A673 (cell line): ENCODE results near the gene ZNF664. TPM values are rescaled to one million over a fixed set of nuclear protein-coding genes. Genes with fewer than 3 reads are reported as not detected.

ENCODE experiments used
- BruUV-seq: library from RNA; stranded (reverse); fragments of 400-500 nt; replicated peaks from 2 replicates; lab custom pipeline; 2021; lab: Mats Ljungman, UMichigan
- CTCF ChIA-PET: fragments of 300-600 bp; sonication (Branson Sonifier 250); formaldehyde crosslinking; loops from one replicate; lab custom pipeline; 2022; ENCODE audit warnings: antibody characterized with exemption; lab: Charles Lee
- POLR2A ChIA-PET: fragments of 300-600 bp; sonication (Branson Sonifier 250); formaldehyde crosslinking; loops from one replicate; lab custom pipeline; 2022; ENCODE audit warnings: antibody characterized with exemption; ENCODE audit not compliant: low non-redundant PET; lab: Charles Lee
- DNase-seq: peaks from one replicate; pipeline ENCODE4 v3.0.0-alpha.2; 2015; ENCODE audit warnings: low spot score
- H3K27ac ChIP-seq: fragments of 200-600 bp; sonication (generic); 2 replicates; pipeline ENCODE4 v1.5.1; 2016; ENCODE audit warnings: mixed run types, low read depth, mild to moderate bottlenecking, mixed read lengths, antibody characterized with exemption, low read length; ENCODE audit not compliant: poor library complexity, severe bottlenecking
- H3K27me3 ChIP-seq: fragments of 200-600 bp; sonication (generic); replicated peaks from 2 replicates; pipeline ENCODE4 v1.6.1; 2017; ENCODE audit warnings: mixed run types, low read depth, mild to moderate bottlenecking, mixed read lengths, antibody characterized with exemption, low read length; ENCODE audit not compliant: insufficient read depth, poor library complexity
- H3K36me3 ChIP-seq: fragments of 200-600 bp; sonication (generic); 2 replicates; pipeline ENCODE4 v1.6.1; 2016; ENCODE audit warnings: mixed run types, mild to moderate bottlenecking, mixed read lengths, antibody characterized with exemption, low read length; ENCODE audit not compliant: insufficient read depth, poor library complexity, severe bottlenecking
- H3K4me1 ChIP-seq: fragments of 200-600 bp; sonication (generic); 2 replicates; pipeline ENCODE4 v1.6.1; 2017; ENCODE audit warnings: mixed run types, mild to moderate bottlenecking, mixed read lengths, antibody characterized with exemption, low read length; ENCODE audit not compliant: insufficient read depth, poor library complexity, severe bottlenecking
- H3K4me3 ChIP-seq: fragments of 200-600 bp; sonication (generic); 2 replicates; pipeline ENCODE4 v1.5.1; 2016; ENCODE audit warnings: low read depth, mixed run types, mild to moderate bottlenecking, mixed read lengths, low read length; ENCODE audit not compliant: poor library complexity, severe bottlenecking
- H3K9me3 ChIP-seq: fragments of 200-600 bp; sonication (generic); 2 replicates; pipeline ENCODE4 v1.6.1; 2016; ENCODE audit warnings: mixed run types, low read depth, mild to moderate bottlenecking, mixed read lengths, antibody characterized with exemption, low read length; ENCODE audit not compliant: poor library complexity, severe bottlenecking
- EZH2 ChIP-seq: fragments of 200-600 bp; sonication (generic); IDR thresholded peaks from 2 replicates; pipeline ENCODE4 v1.6.1; 2017; ENCODE audit warnings: borderline replicate concordance, low read depth, mild to moderate bottlenecking, mixed read lengths, antibody characterized with exemption, low read length; ENCODE audit not compliant: poor library complexity, severe bottlenecking
- intact Hi-C: fragments of 100-400 bp; cut with micrococcal nuclease; formaldehyde crosslinking; loops from one replicate; pipeline ENCODE4 v1.10.0; 2022; ENCODE audit not compliant: unreplicated experiment
- total RNA-seq: library from RNA; stranded (reverse); gene quantifications from 2 replicates; pipeline ENCODE4 v1.2.3, GENCODE V29; 2021
- TF ChIP-seq, protein P1 (sequence below): fragments of 300-800, 200-600 bp; sonication (generic); conservative IDR thresholded peaks from 2 replicates; pipeline ENCODE4 v1.5.1; 2017; ENCODE audit warnings: low read depth, mild to moderate bottlenecking, antibody characterized with exemption, low read length, moderate library complexity, mixed read lengths

Gene ZNF664
- total RNA-seq, 1 experiment from 2014 or later = 135 TPM

DNA sequence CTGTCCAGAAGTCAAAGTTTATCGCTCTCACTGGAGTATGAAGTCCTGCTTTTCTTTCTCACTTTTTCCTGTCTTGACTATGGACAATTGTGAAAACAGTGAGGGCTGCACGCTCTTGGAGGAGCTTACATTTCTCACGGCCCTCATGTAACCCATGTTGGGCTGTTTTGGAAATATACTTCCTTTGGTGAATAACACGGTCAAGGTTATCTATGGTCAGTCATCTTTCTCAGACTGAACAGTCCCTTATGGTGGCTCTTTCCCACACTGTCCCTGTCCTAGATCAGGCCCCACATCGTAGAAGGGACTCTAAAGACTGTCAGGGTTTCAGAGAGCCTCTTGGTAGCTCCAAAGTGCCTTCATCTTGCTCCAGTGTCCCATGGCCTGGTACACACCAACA lies 7.6 kb upstream of the ZNF664 start:
- POLR2A ChIA-PET = no interaction called here
- Histone ChIP-seq H3K27me3 (no peaks in the 10 kb centered on the region), H3K27ac (no peak overlapping the region), H3K9me3 (no peaks in the 10 kb centered on the region), H3K36me3 (no peaks in the 10 kb centered on the region), H3K4me3 (no peak overlapping the region), H3K4me1 (no peaks in the 10 kb centered on the region)
- BruUV-seq = no TSS peak
- CTCF ChIA-PET = no interaction called here
- TF ChIP-seq, protein P1, sequence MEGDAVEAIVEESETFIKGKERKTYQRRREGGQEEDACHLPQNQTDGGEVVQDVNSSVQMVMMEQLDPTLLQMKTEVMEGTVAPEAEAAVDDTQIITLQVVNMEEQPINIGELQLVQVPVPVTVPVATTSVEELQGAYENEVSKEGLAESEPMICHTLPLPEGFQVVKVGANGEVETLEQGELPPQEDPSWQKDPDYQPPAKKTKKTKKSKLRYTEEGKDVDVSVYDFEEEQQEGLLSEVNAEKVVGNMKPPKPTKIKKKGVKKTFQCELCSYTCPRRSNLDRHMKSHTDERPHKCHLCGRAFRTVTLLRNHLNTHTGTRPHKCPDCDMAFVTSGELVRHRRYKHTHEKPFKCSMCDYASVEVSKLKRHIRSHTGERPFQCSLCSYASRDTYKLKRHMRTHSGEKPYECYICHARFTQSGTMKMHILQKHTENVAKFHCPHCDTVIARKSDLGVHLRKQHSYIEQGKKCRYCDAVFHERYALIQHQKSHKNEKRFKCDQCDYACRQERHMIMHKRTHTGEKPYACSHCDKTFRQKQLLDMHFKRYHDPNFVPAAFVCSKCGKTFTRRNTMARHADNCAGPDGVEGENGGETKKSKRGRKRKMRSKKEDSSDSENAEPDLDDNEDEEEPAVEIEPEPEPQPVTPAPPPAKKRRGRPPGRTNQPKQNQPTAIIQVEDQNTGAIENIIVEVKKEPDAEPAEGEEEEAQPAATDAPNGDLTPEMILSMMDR = no peak
- TF ChIP-seq EZH2 = no peak
- DNase-seq = no peak
- intact Hi-C loops = no loop called here

DNA sequence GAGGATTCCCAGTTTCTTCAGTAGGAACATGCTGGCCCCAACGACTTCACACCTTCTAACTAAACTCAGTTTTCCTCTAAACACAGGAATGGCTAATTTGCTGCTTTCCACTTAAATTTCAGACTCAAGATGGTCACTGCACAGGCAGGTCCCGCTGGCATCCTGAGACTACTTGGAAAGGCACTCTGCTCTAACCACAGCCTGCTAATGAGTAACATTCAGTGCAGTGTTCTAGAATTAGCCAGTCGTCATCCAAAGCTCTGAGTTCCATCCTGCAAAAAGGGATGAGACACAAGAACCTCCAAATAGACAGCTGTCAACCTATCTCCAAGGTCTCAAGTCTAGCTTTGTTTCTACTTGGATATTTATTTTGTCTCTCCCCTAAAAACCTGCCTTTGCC lies 6.4 kb upstream of the ZNF664 start:
- intact Hi-C loops = no loop called here
- H3K27ac ChIP-seq = no peak overlapping the region
- no peak overlapping the region for H3K4me3 ChIP-seq
- POLR2A ChIA-PET = no interaction called here
- no peak for DNase-seq
- H3K4me1 ChIP-seq = peaks cover 7% of the 10 kb centered on the region
- no peaks in the 10 kb centered on the region for H3K36me3 ChIP-seq
- TF ChIP-seq EZH2 = no peak
- TF ChIP-seq, protein P1 = no peak
- no peaks in the 10 kb centered on the region for H3K27me3 ChIP-seq
- no peaks in the 10 kb centered on the region for H3K9me3 ChIP-seq
- BruUV-seq = no TSS peak
- CTCF ChIA-PET = no interaction called here

DNA sequence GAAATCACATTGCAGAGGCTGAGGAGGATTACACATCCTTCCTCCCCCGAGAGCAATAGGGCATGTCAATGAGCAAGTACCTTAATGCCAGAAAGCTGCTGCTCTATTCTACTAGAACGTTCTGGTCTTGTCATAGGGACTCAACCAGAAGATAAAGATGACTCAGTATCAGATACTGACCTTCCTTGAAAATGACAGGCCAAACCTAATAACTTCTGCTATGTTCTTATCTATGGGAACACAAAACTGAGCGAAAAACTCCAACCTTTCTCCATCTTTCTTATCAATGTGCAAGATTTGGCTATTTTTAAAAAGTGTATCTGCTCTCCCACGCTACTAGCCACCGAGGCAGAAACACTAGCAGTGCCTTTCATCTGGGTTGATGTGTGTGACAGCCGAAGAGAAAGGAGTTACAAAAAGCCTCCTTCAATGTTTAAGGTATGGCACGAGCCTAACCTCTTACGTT lies 5.9 kb upstream of the ZNF664 start:
- POLR2A ChIA-PET = no interaction called here
- DNase-seq = no peak
- H3K36me3 ChIP-seq = no peaks in the 10 kb centered on the region
- BruUV-seq = no TSS peak
- no peaks in the 10 kb centered on the region for H3K9me3 ChIP-seq
- CTCF ChIA-PET = no interaction called here
- no peak for TF ChIP-seq EZH2
- TF ChIP-seq, protein P1 = no peak
- no peaks in the 10 kb centered on the region for H3K27me3 ChIP-seq
- H3K27ac ChIP-seq = no peak overlapping the region
- intact Hi-C loops = no loop called here
- H3K4me1 ChIP-seq = peaks cover 7% of the 10 kb centered on the region
- H3K4me3 ChIP-seq = no peak overlapping the region
